GM21737 (cell line): ENCODE data around the gene ARHGEF17.

Experiments used
- ATAC-seq: cut with Tn5 transposase; IDR thresholded peaks from one replicate; pipeline ENCODE4 v1.9.1; 2021; ENCODE audit warnings: mild to moderate bottlenecking, moderate library complexity; ENCODE audit not compliant: unreplicated experiment

ARHGEF17 gene

GRCh38 chr11:73390601-73391565 lies 82.8 kb downstream of the ARHGEF17 start:
- no peak for ATAC-seq

DNA sequence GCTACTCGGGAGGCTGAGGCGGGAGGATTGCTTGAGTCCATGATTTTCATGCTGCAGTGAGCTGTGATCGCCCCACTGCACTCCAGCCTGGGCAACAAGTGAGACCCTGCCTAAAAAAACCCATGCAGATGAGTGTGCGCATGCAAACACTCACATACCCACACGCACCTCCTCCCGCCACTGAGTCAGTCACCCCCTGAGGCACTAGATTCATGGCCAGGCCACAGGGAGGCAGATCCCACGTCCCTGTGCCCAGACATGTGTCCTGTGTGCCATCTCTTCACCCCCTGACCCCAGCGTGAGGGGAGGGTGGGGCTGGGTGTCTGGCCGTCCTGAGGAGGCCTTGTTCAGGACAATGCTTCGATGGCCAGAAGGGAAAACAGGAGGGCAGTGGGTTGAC lies 83.6 kb downstream of the ARHGEF17 start:
- no peak for ATAC-seq

DNA sequence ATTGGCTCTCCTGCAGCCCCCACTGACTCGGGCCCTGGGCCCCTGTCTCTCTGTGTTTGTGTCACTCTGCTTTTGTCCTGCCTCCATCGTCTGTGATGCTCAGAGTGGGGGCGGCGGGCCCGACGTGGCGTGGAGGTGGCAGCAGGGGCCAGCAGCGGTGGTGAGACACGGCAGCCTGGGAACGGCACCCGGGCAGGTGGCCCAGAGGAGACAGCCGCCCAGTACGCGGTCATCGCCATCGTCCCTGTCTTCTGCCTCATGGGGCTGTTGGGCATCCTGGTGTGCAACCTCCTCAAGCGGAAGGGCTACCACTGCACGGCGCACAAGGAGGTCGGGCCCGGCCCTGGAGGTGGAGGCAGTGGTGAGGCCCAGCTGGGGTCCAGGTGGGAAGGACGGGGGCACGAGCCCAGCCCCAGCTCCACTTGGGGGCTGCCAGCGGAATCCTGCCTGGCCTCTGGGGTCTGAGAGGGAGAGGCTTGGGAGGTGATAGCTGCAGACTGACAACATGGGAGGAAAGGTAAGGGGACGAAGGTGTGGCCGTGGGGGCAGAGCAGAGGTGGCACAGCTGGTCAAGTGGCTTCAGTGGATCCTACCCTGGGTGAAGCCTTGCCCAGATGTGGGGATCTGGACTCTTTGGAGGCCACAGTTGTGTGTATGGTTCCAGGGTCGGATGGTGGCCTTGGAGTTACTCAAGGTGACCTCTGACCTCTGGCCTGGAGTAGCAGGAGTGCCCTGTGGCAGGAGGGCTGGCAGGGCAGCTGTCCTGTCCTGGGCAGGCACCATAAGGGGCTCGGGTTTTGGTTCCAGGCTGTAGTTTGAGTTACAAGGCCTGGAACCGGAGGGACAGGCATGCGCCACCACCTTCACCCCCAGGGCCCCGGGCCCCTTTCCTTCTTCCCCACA lies 84.3 kb downstream of the ARHGEF17 start:
- no peak for ATAC-seq

DNA sequence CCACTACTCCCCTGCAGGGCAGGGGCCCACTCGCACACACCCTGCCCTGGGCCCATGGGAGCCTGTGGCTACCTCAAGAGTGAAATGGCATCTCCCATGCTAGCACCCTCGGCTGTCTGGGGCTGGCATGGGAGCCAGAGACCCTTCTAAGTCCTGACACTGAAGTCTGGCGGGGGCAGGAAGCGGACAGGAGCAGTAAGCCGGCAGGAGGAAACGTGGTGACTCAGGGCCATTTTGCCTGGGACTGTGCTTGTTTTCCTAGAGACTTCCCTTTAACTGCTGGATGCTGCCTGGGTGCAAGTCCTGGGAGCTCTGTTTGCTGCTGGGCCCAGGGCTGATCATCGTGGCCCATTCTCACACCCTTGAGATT lies 84.9 kb downstream of the ARHGEF17 start:
- no peak for ATAC-seq

DNA sequence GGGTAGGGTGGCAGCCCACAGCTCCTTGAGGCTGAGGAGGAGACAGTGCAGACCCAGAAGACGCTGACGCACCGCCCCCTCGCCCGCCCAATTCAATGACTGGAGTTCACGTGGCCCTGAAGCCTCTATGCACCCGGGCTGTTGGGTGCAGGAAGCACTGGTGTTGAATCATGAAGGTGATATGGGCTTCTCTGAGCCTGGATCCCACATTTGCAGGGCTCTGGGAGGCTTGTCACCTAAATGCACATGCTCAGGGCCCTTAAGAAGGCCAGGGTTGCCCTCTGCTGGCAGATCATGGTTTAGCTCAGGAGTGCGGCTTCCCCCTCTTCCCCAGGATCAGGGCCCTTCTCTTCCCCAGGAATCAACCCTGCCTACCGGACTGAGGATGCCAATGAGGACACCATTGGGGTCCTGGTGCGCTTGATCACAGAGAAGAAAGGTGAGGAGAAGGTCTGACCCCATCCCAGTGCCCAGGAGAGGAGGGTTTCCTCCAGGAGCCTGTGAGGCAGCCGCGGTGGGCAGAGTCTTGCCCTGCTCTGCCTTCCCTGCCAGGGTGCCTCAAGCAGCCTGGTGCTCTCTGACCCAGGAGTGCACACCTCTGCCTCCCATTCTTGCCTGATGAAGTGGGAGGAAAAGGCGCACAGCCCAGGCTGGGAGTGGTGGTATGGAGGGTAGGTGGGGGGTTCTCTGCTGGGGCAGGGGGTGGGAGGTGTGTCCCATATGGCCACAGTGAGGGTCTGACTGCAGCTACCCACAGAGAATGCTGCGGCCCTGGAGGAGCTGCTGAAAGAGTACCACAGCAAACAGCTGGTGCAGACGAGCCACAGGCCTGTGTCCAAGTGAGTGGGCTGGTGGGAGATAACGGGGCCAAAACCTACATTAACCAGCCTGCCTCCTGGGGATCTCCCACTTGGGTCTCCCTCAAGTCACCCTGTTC lies 85.7 kb downstream of the ARHGEF17 start:
- ATAC-seq: no peak

- ATAC-seq: no peak
Observed at GRCh38 chr11:73394416-73395296, 86.6 kb downstream of the ARHGEF17 start.

- ATAC-seq: no peak
Observed at GRCh38 chr11:73395297-73396208, 87.5 kb downstream of the ARHGEF17 start.

DNA sequence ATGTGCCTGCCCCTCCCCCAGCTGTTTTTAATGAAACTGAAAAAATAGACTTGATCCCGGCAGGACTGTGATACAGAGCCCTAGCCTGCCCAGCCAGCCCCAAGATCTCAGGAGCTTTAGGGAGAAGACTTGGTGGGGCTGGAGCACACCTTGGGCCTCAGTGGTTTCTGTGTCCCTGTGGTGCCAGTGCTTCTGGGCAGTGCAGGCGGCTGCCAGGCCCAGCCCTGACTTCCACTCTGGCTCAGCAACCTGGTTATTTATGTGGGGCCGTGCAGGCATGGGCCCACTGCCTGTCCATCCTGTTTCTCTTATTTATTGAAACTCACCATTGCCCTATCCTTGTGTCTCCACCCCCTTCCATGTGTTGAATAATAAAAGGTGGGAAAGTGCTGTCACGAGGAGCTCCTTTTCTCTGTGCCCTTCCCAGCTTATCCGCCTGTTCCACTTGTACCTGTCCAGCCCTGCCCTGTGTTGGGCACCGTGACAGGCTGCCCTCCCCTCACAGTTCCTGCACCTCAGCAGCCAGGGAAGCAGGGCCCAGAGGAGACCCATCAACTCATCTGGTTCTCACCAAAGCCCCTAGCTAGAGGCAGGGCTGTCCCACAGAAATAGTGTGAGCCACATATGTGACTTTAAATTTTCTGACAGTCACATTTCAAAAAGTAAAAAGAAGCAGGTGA lies 88.3 kb downstream of the ARHGEF17 start:
- ATAC-seq: no peak

GRCh38 chr11:73396985-73397384 lies 88.9 kb downstream of the ARHGEF17 start:
- no peak for ATAC-seq

DNA sequence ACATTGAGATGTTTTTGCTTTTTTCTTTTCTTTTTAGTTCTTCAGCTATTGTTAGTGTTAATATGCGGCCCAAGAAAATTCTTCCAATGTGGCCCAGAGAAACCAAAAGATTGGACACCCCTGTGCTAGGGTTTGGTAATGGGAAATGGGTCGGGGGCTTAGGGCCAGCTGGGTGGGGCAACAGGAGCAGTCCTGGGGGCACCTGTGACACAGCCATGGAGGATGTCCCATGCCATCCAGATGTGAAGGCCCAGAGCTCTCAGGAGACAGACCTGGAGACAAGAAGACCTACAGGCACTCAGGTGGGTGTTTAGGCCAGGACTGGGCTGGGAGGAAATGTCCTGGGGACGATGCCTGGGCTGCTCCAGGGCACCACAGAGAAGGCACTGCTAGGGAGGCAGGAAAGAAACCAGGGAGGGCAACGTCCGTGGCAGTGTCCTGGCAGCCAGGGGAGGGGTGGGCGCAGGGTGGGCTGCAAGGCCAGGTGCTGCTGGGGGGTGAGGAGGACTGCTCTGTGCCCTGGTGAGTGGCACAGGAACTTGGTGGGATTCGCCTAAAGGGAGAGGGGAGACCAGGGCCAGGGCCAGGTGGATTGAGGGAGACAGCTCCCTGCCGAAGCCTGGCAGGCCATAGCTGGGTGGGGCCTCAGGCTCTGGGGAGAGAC lies 89.5 kb downstream of the ARHGEF17 start:
- no peak for ATAC-seq

- no peak for ATAC-seq
Observed at GRCh38 chr11:73398132-73398526, 90.1 kb downstream of the ARHGEF17 start.

DNA sequence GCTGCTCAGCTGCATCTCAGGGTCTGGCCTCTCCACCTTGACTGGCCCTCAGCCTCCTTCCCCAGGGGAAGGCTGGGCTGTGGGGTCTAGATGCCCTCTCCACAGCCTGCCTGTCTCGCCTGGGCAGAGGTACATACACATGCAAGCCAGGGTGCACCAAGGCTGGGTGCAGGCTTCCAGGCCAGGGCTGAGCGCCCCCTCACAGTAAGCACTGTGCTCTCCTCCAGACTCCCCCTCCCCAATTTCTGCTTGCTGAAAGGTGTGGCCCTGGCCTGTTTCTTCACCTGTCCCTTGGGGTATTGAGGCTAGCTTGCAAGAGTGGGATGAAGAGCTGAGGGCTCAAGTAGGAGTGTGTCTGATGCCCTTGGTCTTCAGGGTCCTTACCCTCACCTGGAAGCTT lies 90.6 kb downstream of the ARHGEF17 start:
- ATAC-seq: no peak

DNA sequence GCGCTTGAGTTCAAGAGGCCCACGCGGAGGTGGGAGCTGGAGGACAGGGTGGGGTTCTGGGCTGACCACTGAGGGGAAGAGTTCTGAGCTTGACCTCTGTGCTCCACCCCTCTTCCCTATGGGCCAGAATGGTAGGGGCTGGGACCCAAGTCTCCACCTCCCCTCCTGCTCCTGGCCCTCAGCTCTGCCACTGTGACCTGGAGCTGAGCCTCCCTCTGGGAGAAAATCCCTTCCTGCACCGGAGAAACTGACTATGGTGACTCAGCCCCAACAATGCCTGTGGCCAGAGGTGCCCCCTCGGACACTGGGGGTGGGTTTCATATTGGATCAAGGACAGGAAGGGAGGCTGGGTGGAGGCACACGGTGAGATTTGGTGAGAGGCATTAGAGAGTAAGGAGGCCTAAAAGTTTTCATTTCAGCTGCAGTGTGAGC lies 91.1 kb downstream of the ARHGEF17 start:
- no peak for ATAC-seq

DNA sequence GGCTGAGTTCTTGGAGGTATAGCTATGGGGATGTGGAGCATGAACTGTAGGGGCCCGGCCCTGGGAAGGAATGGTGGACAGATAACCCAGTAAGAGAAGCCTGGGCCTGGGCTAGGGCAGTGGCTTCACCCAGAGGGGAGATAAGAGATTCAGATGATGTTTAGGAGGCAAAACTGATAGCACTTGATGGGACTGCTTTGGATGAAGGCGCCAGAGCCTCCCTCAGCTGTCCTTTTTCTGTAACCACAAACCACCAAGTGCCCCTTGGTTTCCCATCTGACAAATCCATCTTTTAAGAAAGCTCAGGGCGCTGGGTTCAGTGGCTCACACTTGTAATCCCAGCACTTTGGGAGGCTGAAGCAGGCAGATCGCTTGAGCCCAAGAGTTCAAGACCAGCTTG lies 91.6 kb downstream of the ARHGEF17 start:
- no peak for ATAC-seq

- ATAC-seq: no peak
Observed at GRCh38 chr11:73400293-73400692, 92.2 kb downstream of the ARHGEF17 start.

DNA sequence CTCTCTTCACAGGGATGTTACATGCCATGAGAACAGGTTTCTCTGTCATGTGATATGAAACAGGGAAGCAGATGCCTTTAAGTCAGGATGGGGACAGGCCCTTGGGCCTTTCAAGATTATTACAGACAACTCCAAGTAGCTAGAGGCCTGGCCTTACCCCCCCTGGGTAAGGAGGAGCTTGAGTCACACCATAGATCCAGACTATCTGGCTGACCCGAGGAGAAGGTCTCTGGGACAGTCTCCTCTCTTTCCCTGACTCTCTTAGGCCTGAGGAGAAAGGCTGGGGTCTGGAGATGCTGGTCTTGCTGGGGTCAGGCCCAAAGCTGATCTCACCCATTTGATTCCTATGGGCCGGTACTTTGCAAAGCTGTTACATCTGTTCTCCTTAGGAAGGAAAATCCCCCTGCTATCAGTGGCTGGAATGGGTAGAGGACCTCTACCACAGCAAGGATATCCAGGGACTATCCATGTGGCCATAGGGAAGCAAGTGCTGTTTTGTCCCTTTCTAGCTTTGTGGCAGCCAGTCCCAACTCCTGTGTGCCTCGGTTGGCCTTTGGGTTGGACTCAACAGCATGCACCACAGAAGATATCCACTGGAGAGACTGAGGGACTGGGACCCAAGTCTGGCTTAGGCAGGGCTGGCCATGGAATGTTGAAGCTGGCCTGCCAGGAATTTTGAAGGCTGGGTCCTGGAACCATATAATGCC lies 93.3 kb downstream of the ARHGEF17 start:
- ATAC-seq: no peak
